GM23248 (cell line): ENCODE results near the gene RFX4. TPM values are rescaled to one million over a fixed set of nuclear protein-coding genes. Genes with fewer than 3 reads are reported as not detected.

Experiments used
- DNase-seq: peaks from one replicate; pipeline ENCODE4 v3.0.0-alpha.2; 2015
- H2AFZ ChIP-seq: fragments of 200-600 bp; sonication (generic); 2 replicates; pipeline ENCODE4 v1.6.1; 2016; ENCODE audit warnings: antibody characterized with exemption
- H3F3A ChIP-seq: fragments of 200-600 bp; sonication (generic); 2 replicates; pipeline ENCODE4 v1.6.1; 2016; ENCODE audit warnings: mild to moderate bottlenecking, antibody characterized with exemption, mixed run types; ENCODE audit not compliant: insufficient read depth
- H3K27ac ChIP-seq: fragments of 200-600 bp; sonication (generic); 2 replicates; pipeline ENCODE4 v1.5.1; 2016; ENCODE audit warnings: mild to moderate bottlenecking
- H3K27me3 ChIP-seq: fragments of 200-600 bp; sonication (generic); replicated peaks from 2 replicates; pipeline ENCODE4 v1.6.1; 2016; ENCODE audit warnings: mild to moderate bottlenecking; ENCODE audit not compliant: insufficient read depth
- H3K36me3 ChIP-seq: fragments of 200-600 bp; sonication (generic); 2 replicates; pipeline ENCODE4 v1.6.1; 2016; ENCODE audit warnings: low read depth, mild to moderate bottlenecking
- H3K4me1 ChIP-seq: fragments of 200-600 bp; sonication (generic); 2 replicates; pipeline ENCODE4 v1.6.1; 2016; ENCODE audit warnings: mild to moderate bottlenecking; ENCODE audit not compliant: insufficient read depth
- H3K4me2 ChIP-seq: fragments of 200-600 bp; sonication (generic); one replicate; pipeline ENCODE4 v1.6.1; 2016; ENCODE audit warnings: mild to moderate bottlenecking; ENCODE audit not compliant: unreplicated experiment
- H3K4me3 ChIP-seq: fragments of 200-600 bp; sonication (generic); 2 replicates; pipeline ENCODE4 v1.5.1; 2016; ENCODE audit warnings: mild to moderate bottlenecking
- H3K79me2 ChIP-seq: fragments of 200-600 bp; sonication (generic); 2 replicates; pipeline ENCODE4 v1.6.1; 2016; ENCODE audit warnings: mild to moderate bottlenecking; ENCODE audit not compliant: insufficient read depth
- H3K9ac ChIP-seq: fragments of 200-600 bp; sonication (generic); 2 replicates; pipeline ENCODE4 v1.6.1; 2016; ENCODE audit warnings: mild to moderate bottlenecking
- H3K9me2 ChIP-seq: fragments of 200-600 bp; sonication (generic); 2 replicates; pipeline ENCODE4 v1.6.1; 2016; ENCODE audit warnings: mixed run types, mild to moderate bottlenecking, moderate library complexity; ENCODE audit not compliant: insufficient read depth
- H3K9me3 ChIP-seq: fragments of 200-600 bp; sonication (generic); one replicate; pipeline ENCODE4 v1.6.1; 2017; ENCODE audit warnings: low read depth
- H4K20me1 ChIP-seq: fragments of 200-600 bp; sonication (generic); 2 replicates; pipeline ENCODE4 v1.6.0; 2016; ENCODE audit not compliant: insufficient read depth
- EZH2 ChIP-seq: fragments of 200-600 bp; sonication (generic); IDR thresholded peaks from 2 replicates; pipeline ENCODE4 v1.6.1; 2018; ENCODE audit warnings: antibody characterized with exemption, mild to moderate bottlenecking; ENCODE audit not compliant: insufficient read depth, poor library complexity, severe bottlenecking
- EZH2phosphoT487 ChIP-seq: fragments of 200-600 bp; sonication (generic); IDR thresholded peaks from 2 replicates; pipeline ENCODE4 v1.6.1; 2018; ENCODE audit warnings: antibody characterized with exemption, moderate library complexity, mild to moderate bottlenecking, low read depth; ENCODE audit not compliant: insufficient read depth
- WGBS, 2 experiments: methylation state at CpG; one replicate each; pipeline ENCODE4 v1.1.6; 2015 to 2017; ENCODE audit warnings: low lambda C conversion rate in 2 of 2, low coverage in 1 of 2; ENCODE audit errors: missing lambda C conversion rate in 2 of 2; 5-methylcytosine and 5-hydroxymethylcytosine counted together
- in situ Hi-C: fragments of 300-500 bp; cut with MboI; formaldehyde crosslinking; loops from 2 replicates; pipeline ENCODE4 v1.15.0; 2020
- polyA plus RNA-seq: library from polyadenylated mRNA; unstranded; fragments of >200 nt; fragmentation: Nextera tagmentation; extraction: Ambion mirVana; gene quantifications from 2 replicates; pipeline ENCODE4 v1.2.1, GENCODE V29; 2016
- total RNA-seq: library from RNA; depleted of rRNA; stranded (reverse); fragments of >200 nt; shearing (Covaris generic); gene quantifications from 2 replicates; pipeline ENCODE4 v1.2.3, GENCODE V29; 2014; rRNA removed

Gene RFX4
- total RNA-seq: not detected in 2 replicates
- polyA plus RNA-seq: not detected in 2 replicates

GRCh38 chr12:106582641-106583230 is at the start of gene RFX4:
Gene RFX4, plus strand, starts transcription at chr12:106583004. Its CDS starts 317 bp downstream, at chr12:106583321.
- Histone ChIP-seq H3K4me3 (peak within 1 kb of the TSS; percentile 58), H3K36me3 (no peaks in the 10 kb centered on the region), H3K27me3 (peaks cover 77% of the 10 kb centered on the region), H3K79me2 (no peaks in the 10 kb centered on the region), H2AFZ (no peak within 1 kb of the TSS), H3K4me1 (0 out of 2 replicates have a peak, but pooled peaks cover 6% of the 10 kb centered on the region), H3K9me3 (no peaks in the 10 kb centered on the region), H3F3A (no peaks in the 10 kb centered on the region), H3K4me2 (peak within 1 kb of the TSS; percentile 28), H3K27ac (no peak within 1 kb of the TSS), H3K9ac (no peak within 1 kb of the TSS), H3K9me2 (no peaks in the 10 kb centered on the region), H4K20me1 (no peaks in the 10 kb centered on the region)
- WGBS, 2 experiments: 2 to 4% methylated on average over 22 to 29 of the region's 29 CpGs
- TF ChIP-seq EZH2phosphoT487 (peak; percentile 57), EZH2 (peak; percentile 93)
- DNase-seq: no peak
- in situ Hi-C loops: no loop called here

GRCh38 chr12:106541201-106541600 is 41.6 kb upstream of the RFX4 start:
- Histone ChIP-seq H3K9me2 (no peaks in the 10 kb centered on the region), H3K27me3 (0 out of 2 replicates have a peak, but pooled peaks cover 3% of the 10 kb centered on the region), H3K9me3 (no peaks in the 10 kb centered on the region), H3F3A (no peaks in the 10 kb centered on the region), H3K4me3 (no peak overlapping the region), H3K4me2 (no peak overlapping the region), H3K27ac (no peak overlapping the region), H3K79me2 (no peaks in the 10 kb centered on the region), H3K36me3 (no peaks in the 10 kb centered on the region), H3K9ac (no peak overlapping the region), H2AFZ (no peak overlapping the region), H3K4me1 (no peaks in the 10 kb centered on the region), H4K20me1 (no peaks in the 10 kb centered on the region)
- no peak for DNase-seq
- in situ Hi-C loops: no loop called here
- no peak for TF ChIP-seq EZH2phosphoT487
- TF ChIP-seq EZH2: no peak

GRCh38 chr12:106551410-106551809 is 31.4 kb upstream of the RFX4 start:
- no peak overlapping the region for H3K4me2 ChIP-seq
- H3K9me2 ChIP-seq: no peaks in the 10 kb centered on the region
- no peak overlapping the region for H3K27ac ChIP-seq
- no peak overlapping the region for H3K9ac ChIP-seq
- no peak overlapping the region for H2AFZ ChIP-seq
- no peaks in the 10 kb centered on the region for H3K27me3 ChIP-seq
- H3K36me3 ChIP-seq: no peaks in the 10 kb centered on the region
- no peak overlapping the region for H3K4me3 ChIP-seq
- H3F3A ChIP-seq: no peaks in the 10 kb centered on the region
- WGBS, 2 experiments: 48 to 60% methylated on average over 9 of the region's 9 CpGs
- in situ Hi-C loops: no loop called here
- TF ChIP-seq EZH2phosphoT487: no peak
- no peak for TF ChIP-seq EZH2
- no peak for DNase-seq
- H4K20me1 ChIP-seq: no peaks in the 10 kb centered on the region
- H3K4me1 ChIP-seq: no peaks in the 10 kb centered on the region
- H3K9me3 ChIP-seq: no peaks in the 10 kb centered on the region
- no peaks in the 10 kb centered on the region for H3K79me2 ChIP-seq

- no peak overlapping the region for H3K9ac ChIP-seq
These were observed 30.6 kb upstream of the RFX4 start for GRCh38 chr12:106552228-106552627.

More at GRCh38 chr12:106552228-106552627, 30.6 kb upstream of the RFX4 start:
- TF ChIP-seq EZH2phosphoT487 (no peak), EZH2 (no peak)
- Histone ChIP-seq H3K4me1 (no peaks in the 10 kb centered on the region), H2AFZ (no peak overlapping the region), H3K36me3 (no peaks in the 10 kb centered on the region), H3K4me3 (no peak overlapping the region), H3K4me2 (no peak overlapping the region), H3K79me2 (no peaks in the 10 kb centered on the region), H3F3A (no peaks in the 10 kb centered on the region), H3K9me3 (no peaks in the 10 kb centered on the region), H4K20me1 (no peaks in the 10 kb centered on the region), H3K9me2 (no peaks in the 10 kb centered on the region), H3K27me3 (no peaks in the 10 kb centered on the region), H3K27ac (no peak overlapping the region)
- DNase-seq: no peak
- WGBS, 2 experiments: 13 to 19% methylated on average over 1 of the region's 1 CpG
- in situ Hi-C loops: no loop called here
